Hematopoietic multipotent progenitor cell treated with erythropoietin and hydrocortisone succinate and interleukin-3 and kit ligand, for 4 days (in vitro differentiated cells): Measurements from ENCODE around the gene KRTAP10-6.
"Not testable (repeated sequence)": the region's sequence is repeated elsewhere in the genome, so short reads cannot be mapped to it uniquely, and the experiment has no call there.

Source experiments
- DNase-seq: peaks from one replicate; pipeline ENCODE4 v3.0.0-alpha.2; 2015

Gene KRTAP10-6

DNA sequence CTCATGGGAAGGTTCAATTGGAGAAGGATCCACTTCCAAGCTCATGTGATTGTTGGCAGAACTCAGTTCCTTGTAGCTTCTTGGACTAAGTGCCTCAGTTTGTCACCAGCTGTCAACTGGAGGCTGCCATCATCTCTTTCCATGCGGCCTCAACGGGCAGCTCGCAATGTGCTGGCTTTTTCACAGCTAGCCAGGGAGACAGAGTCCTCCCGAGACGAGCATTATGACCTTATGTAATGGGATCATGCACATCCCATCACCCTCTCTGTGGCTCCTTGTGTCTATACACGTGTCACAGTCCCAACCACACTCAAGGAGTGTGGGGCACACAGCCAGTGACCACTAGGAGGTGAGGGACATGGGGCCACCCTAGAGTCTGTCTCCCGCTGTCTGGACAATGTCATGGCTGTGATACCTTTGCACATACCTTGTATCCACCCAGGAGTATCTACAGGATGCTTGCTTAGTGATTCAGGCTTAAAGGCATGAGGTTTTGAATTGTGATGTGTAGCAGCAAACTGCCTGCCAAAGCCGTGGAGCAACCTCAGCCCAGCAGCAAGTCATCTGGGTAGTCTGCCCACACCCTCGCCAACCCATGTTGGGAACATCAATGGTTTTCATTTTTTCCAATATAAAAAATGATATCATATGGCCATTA is 3.9 kb upstream of the KRTAP10-6 start:
- DNase-seq = no peak

DNA sequence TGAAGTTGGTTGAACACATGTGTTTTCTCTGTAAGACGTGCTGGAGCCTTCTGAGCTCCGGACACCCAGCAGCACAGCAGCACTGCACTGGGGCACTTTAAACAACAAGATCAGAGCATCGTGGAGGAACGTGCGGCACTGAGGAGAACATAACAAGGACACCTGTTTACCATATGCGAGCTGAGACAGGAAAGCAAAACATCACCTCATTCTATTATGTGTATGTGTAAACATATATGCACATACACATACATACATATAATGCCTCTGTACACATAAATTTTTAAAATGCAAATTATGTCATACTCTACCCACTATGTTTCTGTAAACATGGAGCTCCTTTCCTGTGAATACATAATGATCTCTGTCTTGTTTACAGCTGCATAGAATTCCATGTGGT is 3.2 kb upstream of the KRTAP10-6 start:
- no peak for DNase-seq

- DNase-seq = no peak
These were observed 2.2 kb upstream of the KRTAP10-6 start for GRCh38 chr21:44594406-44594916.

GRCh38 chr21:44593598-44594405 is 1.5 kb upstream of the KRTAP10-6 start:
- DNase-seq = peak; percentile 94

DNA sequence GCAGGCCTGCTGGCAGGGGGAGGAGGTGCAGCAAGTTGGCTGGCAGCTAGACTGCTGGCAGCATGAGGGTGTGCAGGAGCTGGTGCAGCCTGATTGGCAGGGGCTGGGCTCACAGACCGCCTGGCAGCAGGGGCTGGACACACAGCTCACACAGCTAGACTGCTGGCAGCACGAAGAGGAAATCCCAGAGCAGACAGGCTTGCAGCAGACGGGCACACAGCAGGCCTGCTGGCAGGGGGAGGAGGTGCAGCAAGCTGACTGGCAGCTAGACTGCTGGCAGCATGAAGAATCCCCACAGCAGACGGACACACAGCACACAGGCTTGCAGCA is 539 bp downstream of the KRTAP10-6 start:
- not testable (repeated sequence) for DNase-seq

DNA sequence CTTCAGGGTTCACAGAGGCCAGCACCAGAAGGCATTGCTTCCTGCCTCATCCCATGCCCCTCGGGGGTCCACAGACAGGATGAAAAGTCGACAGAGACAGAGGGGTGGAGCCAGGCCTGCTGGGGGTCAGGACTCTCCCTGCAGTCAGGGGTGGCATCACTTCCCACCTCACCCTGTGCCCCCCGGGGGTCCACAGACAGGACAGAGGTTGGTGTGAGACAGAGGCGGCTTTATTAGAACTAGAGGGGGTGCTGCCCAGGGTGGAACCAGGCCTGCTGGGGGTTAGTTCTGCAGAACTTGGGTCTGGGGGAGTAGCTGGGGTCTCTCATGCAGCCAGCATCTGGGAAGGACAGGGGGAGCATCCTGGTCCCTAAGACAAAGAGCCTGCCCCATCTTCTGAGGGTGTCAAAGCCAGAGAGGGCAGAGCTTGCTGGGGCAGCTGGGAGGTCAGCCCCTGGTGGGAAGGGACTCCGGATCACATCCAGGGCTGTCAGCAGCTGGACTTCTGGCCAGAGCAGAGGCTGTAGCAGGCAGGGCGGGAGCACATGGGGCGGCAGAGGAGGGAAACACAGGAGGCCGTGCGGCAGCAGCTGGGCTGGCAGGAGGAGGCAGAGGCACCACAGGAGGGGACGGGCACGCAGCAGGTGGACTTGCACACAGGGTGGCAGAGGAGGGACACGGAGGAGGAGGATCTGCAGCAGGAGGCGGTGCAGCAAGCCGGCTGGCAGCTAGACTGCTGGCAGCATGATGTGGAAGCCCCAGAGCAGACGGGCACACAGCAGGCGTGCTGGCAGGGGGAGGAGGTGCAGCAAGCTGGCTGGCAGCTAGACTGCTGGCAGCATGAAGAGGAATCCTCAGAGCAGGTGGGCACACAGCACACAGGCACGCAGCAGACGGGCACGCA is 1.2 kb downstream of the KRTAP10-6 start:
- DNase-seq = not testable (repeated sequence)

GRCh38 chr21:44590311-44590721 is 2.0 kb downstream of the KRTAP10-6 start:
- no peak for DNase-seq

- no peak for DNase-seq
These were observed 2.6 kb downstream of the KRTAP10-6 start for GRCh38 chr21:44589586-44590305.

- DNase-seq = no peak
These were observed 3.2 kb downstream of the KRTAP10-6 start for GRCh38 chr21:44589094-44589493.

- no peak for DNase-seq
These were observed 6.4 kb downstream of the KRTAP10-6 start for GRCh38 chr21:44585892-44586291.

- no peak for DNase-seq
These were observed 8.5 kb downstream of the KRTAP10-6 start for GRCh38 chr21:44583800-44584147.

DNA sequence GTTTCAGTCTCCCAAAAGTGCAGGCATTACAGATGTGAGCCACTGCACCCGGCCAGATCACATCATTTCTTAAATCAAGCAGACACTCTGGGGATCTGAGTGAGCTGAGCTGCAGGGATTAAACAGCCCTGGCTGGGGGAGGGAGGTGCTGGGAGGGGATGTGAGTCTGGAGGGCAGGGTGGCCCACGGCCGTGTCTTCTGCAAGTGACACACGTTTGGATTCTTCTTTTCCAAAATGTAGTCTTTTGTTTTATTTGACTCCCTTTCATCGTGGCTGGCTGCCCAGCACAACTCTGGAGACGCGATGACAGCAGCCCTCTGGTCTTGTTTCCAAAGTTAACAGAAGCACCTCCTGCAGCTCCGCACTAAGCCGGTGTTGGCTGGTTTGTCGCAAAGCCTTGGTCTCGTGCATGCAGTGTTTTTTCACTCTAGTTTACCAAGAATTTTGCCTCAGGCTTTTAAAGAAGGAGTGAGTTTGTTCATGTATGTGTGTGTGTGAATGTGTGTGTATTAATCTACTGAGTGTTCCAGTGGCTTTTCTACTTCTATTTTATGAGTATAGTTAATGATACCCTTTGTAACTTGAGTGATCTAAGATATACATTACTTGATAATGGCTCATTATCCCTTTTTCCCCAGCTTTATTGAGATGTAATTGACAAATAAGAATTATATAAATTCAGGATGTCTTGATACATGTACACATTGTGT is 9.1 kb downstream of the KRTAP10-6 start:
- DNase-seq = no peak

GRCh38 chr21:44582055-44582454 is 10.2 kb downstream of the KRTAP10-6 start:
- DNase-seq = no peak

DNA sequence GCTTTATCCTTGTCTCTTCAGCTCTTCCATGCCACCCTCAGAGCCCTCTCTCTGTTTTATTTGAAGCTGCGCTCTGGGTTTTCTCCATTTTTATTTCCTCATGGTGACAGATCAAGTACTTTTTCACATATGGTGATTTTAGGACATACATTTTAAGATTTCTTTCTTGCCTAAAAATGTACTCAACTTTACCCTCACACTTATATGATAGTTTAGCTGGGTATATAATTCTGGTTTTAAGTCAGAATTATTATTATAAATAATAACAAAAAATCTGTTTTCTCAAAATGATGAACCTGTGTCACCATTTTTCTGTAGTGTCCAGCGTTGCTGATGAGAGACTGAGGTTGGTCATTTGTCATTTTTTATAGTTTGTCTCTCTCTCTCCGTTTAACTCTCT is 11.1 kb downstream of the KRTAP10-6 start:
- DNase-seq = no peak

GRCh38 chr21:44580231-44580821 is 12.0 kb downstream of the KRTAP10-6 start, which contains the start of gene KRTAP10-5:
Gene KRTAP10-5, minus strand, starts transcription at chr21:44580604. Its CDS starts 26 bp downstream, at chr21:44580578.
- not testable (repeated sequence) for DNase-seq

GRCh38 chr21:44579833-44580144 is 12.5 kb downstream of the KRTAP10-6 start:
- DNase-seq = no peak

GRCh38 chr21:44579056-44579832 is 13.1 kb downstream of the KRTAP10-6 start:
- no peak for DNase-seq

DNA sequence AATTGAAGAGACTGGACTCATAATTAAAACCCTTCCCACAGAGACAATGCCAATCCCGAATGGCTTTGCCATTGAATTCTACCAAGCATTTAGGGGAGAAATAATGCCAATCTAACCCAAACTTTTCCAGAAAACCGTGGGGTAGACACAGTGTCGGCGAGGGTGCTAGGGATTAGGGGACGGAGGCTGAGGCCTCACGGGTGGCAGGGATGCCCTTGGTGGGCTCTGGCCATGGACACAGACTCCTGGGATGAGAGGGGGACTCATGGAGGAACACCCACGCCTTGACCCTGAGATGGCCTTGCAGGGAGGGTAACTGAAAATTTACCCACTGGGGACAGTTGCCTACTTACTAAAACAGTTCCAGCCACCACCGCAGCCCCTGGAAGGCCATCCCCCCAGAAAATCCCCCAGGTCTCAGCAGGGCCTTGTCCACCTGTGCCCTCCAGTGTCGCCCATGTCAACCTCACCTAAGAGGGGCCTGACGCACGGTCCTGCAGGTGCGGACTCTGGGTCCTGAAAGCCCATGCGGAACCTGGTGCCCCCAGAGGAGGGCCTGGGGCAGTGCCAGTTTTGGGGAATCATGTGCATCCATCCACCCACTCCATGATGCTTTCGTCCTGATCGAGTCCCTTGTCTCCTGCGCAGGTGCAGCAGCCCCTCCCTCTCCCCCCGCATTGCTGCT is 13.8 kb downstream of the KRTAP10-6 start:
- no peak for DNase-seq

DNA sequence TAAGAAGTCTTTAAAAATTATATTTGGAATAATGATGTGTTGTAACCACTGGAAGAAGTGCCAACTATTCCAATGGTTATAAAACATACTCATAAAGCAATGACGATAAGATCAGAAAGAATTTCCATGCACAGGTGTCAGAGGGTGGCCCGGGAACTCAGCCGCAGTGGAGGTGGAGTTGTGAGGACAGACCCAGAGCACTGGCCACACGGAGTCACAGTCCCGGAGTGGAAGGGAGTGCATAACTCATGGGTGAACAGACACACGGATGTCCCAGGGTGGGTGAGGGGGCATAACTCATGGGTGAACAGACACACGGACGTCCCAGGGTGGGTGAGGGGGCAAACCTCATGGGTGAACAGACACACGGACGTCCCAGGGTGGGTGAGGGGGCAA is 16.3 kb downstream of the KRTAP10-6 start:
- no peak for DNase-seq
